OCI-LY7 (cell line): ENCODE measurements around the gene VPS35L. TPM values are rescaled to one million over a fixed set of nuclear protein-coding genes. Genes with fewer than 3 reads are reported as not detected.
"Not testable (repeated sequence)": the region's sequence is repeated elsewhere in the genome, so short reads cannot be mapped to it uniquely, and the experiment has no call there.

Experiments
- BruUV-seq: library from RNA; stranded (reverse); fragments of 400-500 nt; replicated peaks from 2 replicates; lab custom pipeline; 2021; lab: Mats Ljungman, UMichigan
- CTCF ChIA-PET: fragments of 300-600 bp; sonication (Branson Sonifier 250); formaldehyde crosslinking; loops from one replicate; lab custom pipeline; 2022; ENCODE audit warnings: antibody characterized with exemption; ENCODE audit not compliant: unreplicated experiment; lab: Charles Lee
- POLR2A ChIA-PET: fragments of 300-600 bp; sonication (Branson Sonifier 250); formaldehyde crosslinking; loops from one replicate; lab custom pipeline; 2022; ENCODE audit warnings: antibody characterized with exemption; lab: Charles Lee
- DNase-seq: peaks from one replicate; pipeline ENCODE4 v3.0.0-alpha.2; 2015; ENCODE audit warnings: low spot score
- H2AFZ ChIP-seq: fragments of 200-600 bp; sonication (generic), shearing (Covaris generic); 2 replicates; pipeline ENCODE4 v1.6.1; 2014; ENCODE audit warnings: mild to moderate bottlenecking, antibody characterized with exemption, low read length, moderate library complexity
- H3K27ac ChIP-seq: fragments of 200-600 bp; sonication (generic); 2 replicates; pipeline ENCODE4 v1.5.1; 2014; ENCODE audit warnings: mixed run types, low read depth, mild to moderate bottlenecking, moderate library complexity, low read length, inconsistent platforms; ENCODE audit not compliant: poor library complexity, severe bottlenecking
- H3K36me3 ChIP-seq: fragments of 200-600 bp; sonication (generic); 2 replicates; pipeline ENCODE4 v1.6.1; 2014; ENCODE audit warnings: mild to moderate bottlenecking, antibody characterized with exemption, low read length, moderate library complexity, mixed read lengths; ENCODE audit not compliant: insufficient read depth
- H3K4me1 ChIP-seq: fragments of 200-600 bp; sonication (generic); 2 replicates; pipeline ENCODE4 v1.5.1; 2014; ENCODE audit warnings: mild to moderate bottlenecking, low read length; ENCODE audit not compliant: insufficient read depth, poor library complexity, severe bottlenecking
- H3K4me2 ChIP-seq: fragments of 200-600 bp; sonication (generic); 2 replicates; pipeline ENCODE4 v1.6.1; 2014; ENCODE audit warnings: mild to moderate bottlenecking, low read length
- H3K4me3 ChIP-seq: fragments of 200-600 bp; sonication (generic); 2 replicates; pipeline ENCODE4 v1.5.1; 2014; ENCODE audit warnings: mild to moderate bottlenecking, low read depth, low read length; ENCODE audit not compliant: poor library complexity, severe bottlenecking
- H3K79me2 ChIP-seq: fragments of 200-600 bp; sonication (generic); 2 replicates; pipeline ENCODE4 v1.6.1; 2016; ENCODE audit warnings: low read depth, mild to moderate bottlenecking, low read length, moderate library complexity, mixed read lengths; ENCODE audit not compliant: insufficient read depth
- H3K9me2 ChIP-seq: fragments of 200-600 bp; sonication (generic); 2 replicates; pipeline ENCODE4 v1.6.1; 2016; ENCODE audit warnings: mild to moderate bottlenecking, low read length, mixed read lengths; ENCODE audit not compliant: insufficient read depth
- H3K9me3 ChIP-seq: fragments of 200-600 bp; sonication (generic); 2 replicates; pipeline ENCODE4 v1.6.1; 2014; ENCODE audit warnings: mild to moderate bottlenecking, mixed run types, low read length, mixed read lengths
- H4K20me1 ChIP-seq: fragments of 200-600 bp; sonication (generic); 2 replicates; pipeline ENCODE4 v1.6.1; 2014; ENCODE audit warnings: mild to moderate bottlenecking, antibody characterized with exemption, low read length, moderate library complexity, mixed read lengths; ENCODE audit not compliant: insufficient read depth
- CTCF ChIP-seq: fragments of 200-600 bp; sonication (generic); conservative IDR thresholded peaks from 2 replicates; pipeline ENCODE4 v1.5.1; 2014; ENCODE audit warnings: mild to moderate bottlenecking, antibody characterized with exemption, low read length, moderate library complexity, mixed read lengths
- EZH2phosphoT487 ChIP-seq: fragments of 200-600 bp; sonication (generic); IDR thresholded peaks from 2 replicates; pipeline ENCODE4 v1.6.1; 2018; ENCODE audit warnings: low read depth, borderline replicate concordance, mild to moderate bottlenecking, mixed run types, antibody characterized with exemption, low read length, moderate library complexity, mixed read lengths
- intact Hi-C: fragments of 100-400 bp; cut with micrococcal nuclease; formaldehyde crosslinking; loops from one replicate; pipeline ENCODE4 v1.10.0; 2022; ENCODE audit not compliant: unreplicated experiment
- total RNA-seq, 2 experiments: library from RNA; depleted of rRNA in 1 of 2; stranded (reverse); fragments of >200 nt in 1 of 2; shearing (Covaris generic) in 1 of 2; gene quantifications; 2 replicates each; pipeline ENCODE4 v1.2.3, GENCODE V29; 2014 to 2022

VPS35L gene
- total RNA-seq, 2 experiments from 2014 or later = 16.5 to 65.2 TPM

- H3K9me2 ChIP-seq = no peaks in the 10 kb centered on the region
- POLR2A ChIA-PET = interaction anchor here (0.7 kb wide), 1 partner anchor 102 kb away, joined by 4 read pairs; no protein-coding TSS in a partner anchor
- H3K9me3 ChIP-seq = no peaks in the 10 kb centered on the region
- no TSS peak for BruUV-seq
- CTCF ChIA-PET = no interaction called here
- intact Hi-C loops = loop anchor here (5.0 kb wide), 1 partner anchor 158 kb away; the partner anchor contains the start of gene VPS35L
- no peak overlapping the region for H3K27ac ChIP-seq
- peaks cover 43% of the 10 kb centered on the region for H3K79me2 ChIP-seq
- peaks cover 46% of the 10 kb centered on the region for H3K36me3 ChIP-seq
- H3K4me3 ChIP-seq = no peak overlapping the region
- peaks cover 19% of the 10 kb centered on the region for H3K4me1 ChIP-seq
- no peak overlapping the region for H2AFZ ChIP-seq
- H3K4me2 ChIP-seq = peak overlapping the region; percentile 75; the same call in 1 of the 2 replicates
- peaks cover 14% of the 10 kb centered on the region for H4K20me1 ChIP-seq
- DNase-seq = no peak
- TF ChIP-seq EZH2phosphoT487 (no peak), CTCF (no peak)
Measured at GRCh38 chr16:19715566-19715965, 160.1 kb downstream of the VPS35L start.

- Histone ChIP-seq H3K79me2 (peaks cover 43% of the 10 kb centered on the region), H3K4me2 (peak overlapping the region; percentile 75), H3K27ac (no peak overlapping the region), H3K9me3 (no peaks in the 10 kb centered on the region), H3K4me1 (peaks cover 19% of the 10 kb centered on the region), H3K4me3 (peak overlapping the region; percentile 88), H3K9me2 (no peaks in the 10 kb centered on the region), H4K20me1 (peaks cover 14% of the 10 kb centered on the region), H3K36me3 (peaks cover 39% of the 10 kb centered on the region), H2AFZ (no peak overlapping the region)
- intact Hi-C loops = loop anchor here (5.0 kb wide), 1 partner anchor 159 kb away; the partner anchor contains the start of gene VPS35L
- DNase-seq = no peak
- TF ChIP-seq CTCF (no peak), EZH2phosphoT487 (no peak)
- CTCF ChIA-PET = no interaction called here
- POLR2A ChIA-PET = no interaction called here
- BruUV-seq = no TSS peak
Measured at GRCh38 chr16:19716183-19716582, 160.7 kb downstream of the VPS35L start.

GRCh38 chr16:19716728-19717127 is 161.2 kb downstream of the VPS35L start:
- BruUV-seq, CTCF ChIA-PET, H3K9me3 ChIP-seq, DNase-seq, POLR2A ChIA-PET, H3K9me2 ChIP-seq, H2AFZ ChIP-seq, H3K27ac ChIP-seq: not testable (repeated sequence)
- Histone ChIP-seq H3K4me2 (peak overlapping the region; percentile 75), H4K20me1 (peaks cover 14% of the 10 kb centered on the region), H3K4me1 (peaks cover 19% of the 10 kb centered on the region), H3K4me3 (peak overlapping the region; percentile 88), H3K36me3 (peaks cover 34% of the 10 kb centered on the region), H3K79me2 (peaks cover 43% of the 10 kb centered on the region)
- intact Hi-C loops = loop anchor here (5.0 kb wide), 1 partner anchor 159 kb away; the partner anchor contains the start of gene VPS35L
